Erythroblast (primary cell): ENCODE measurements around the gene MOGAT1.

ENCODE experiments used
- GATA1 ChIP-seq: IDR thresholded peaks from 2 replicates; pipeline ENCODE4 v1.6.1; 2011; ENCODE audit warnings: low read depth, mild to moderate bottlenecking, control low read depth, low read length, moderate library complexity
- POLR2A ChIP-seq: IDR thresholded peaks from 2 replicates; pipeline ENCODE4 v1.6.1; 2011; ENCODE audit warnings: mild to moderate bottlenecking, low read length

DNA sequence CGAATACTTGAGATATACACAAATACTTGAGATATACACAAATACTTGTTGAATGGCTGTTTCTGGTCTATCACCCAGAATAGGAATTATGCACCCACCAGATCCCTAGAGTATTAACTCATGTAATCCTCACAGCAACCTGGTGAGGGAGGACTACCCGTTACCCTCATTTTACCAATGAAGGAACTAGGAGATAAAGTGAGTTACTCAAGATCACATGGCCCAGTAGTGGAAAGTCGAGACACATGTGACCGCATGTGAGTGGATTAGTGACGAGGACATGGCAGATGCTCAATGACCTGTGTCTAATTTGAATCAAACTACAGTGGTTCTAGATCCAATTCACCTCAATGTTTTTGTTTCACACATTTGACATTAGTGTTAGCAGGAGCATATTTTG, 2.4 kb downstream of the MOGAT1 start:
- no peak for TF ChIP-seq POLR2A
- no peak for TF ChIP-seq GATA1
